Keratinocyte (primary cell): ENCODE data around the gene PLAC1. TPM values are rescaled to one million over a fixed set of nuclear protein-coding genes. Genes with fewer than 3 reads are reported as not detected.

Experiments
- DNase-seq: peaks from one replicate; pipeline ENCODE4 v3.0.0-alpha.2; 2011; ENCODE audit warnings: low read depth, missing footprints, low spot score
- FAIRE-seq: peaks from 2 replicates; lab custom pipeline; 2011; peaks lifted over from hg19 to GRCh38; lab: Jason Lieb, UNC
- H2AFZ ChIP-seq: 2 replicates; pipeline ENCODE4 v1.6.0; 2012; ENCODE audit warnings: low read length, control low read depth, inconsistent platforms; ENCODE audit not compliant: control insufficient read depth
- H3K27ac ChIP-seq: 2 replicates; pipeline ENCODE4 v1.5.1; 2011; ENCODE audit warnings: low read length; ENCODE audit not compliant: control insufficient read depth, insufficient read depth
- H3K27me3 ChIP-seq: 3 replicates; pipeline ENCODE4 v1.6.0; 2011; ENCODE audit warnings: low read length; ENCODE audit not compliant: control insufficient read depth, insufficient read depth; ENCODE audit errors: extremely low read depth
- H3K36me3 ChIP-seq, 2 experiments: 2 replicates in 1 of 2; 3 replicates in 1 of 2; pipeline ENCODE4 v1.5.1; 2011; ENCODE audit warnings: low read length in 2 of 2, mild to moderate bottlenecking in 1 of 2; ENCODE audit not compliant: control insufficient read depth in 2 of 2, insufficient read depth in 2 of 2; ENCODE audit errors: extremely low read depth in 1 of 2
- H3K4me1 ChIP-seq: 3 replicates; pipeline ENCODE4 v1.5.1; 2011; ENCODE audit warnings: low read length; ENCODE audit not compliant: control insufficient read depth, insufficient read depth; ENCODE audit errors: extremely low read depth
- H3K4me2 ChIP-seq: 3 replicates; pipeline ENCODE4 v1.6.0; 2011; ENCODE audit warnings: low read depth, low read length; ENCODE audit not compliant: control insufficient read depth, insufficient read depth; ENCODE audit errors: extremely low read depth
- H3K4me3 ChIP-seq, 3 experiments: fragments of 200-600 bp in 1 of 3; sonication (generic) in 1 of 3; 2 replicates in 2 of 3; 3 replicates in 1 of 3; pipeline ENCODE4 v1.5.1; 2011 to 2016; ENCODE audit warnings: low read length in 3 of 3, mild to moderate bottlenecking in 3 of 3, control low read depth in 2 of 3, inconsistent platforms in 1 of 3, low read depth in 1 of 3, mixed read lengths in 1 of 3, mixed run types in 1 of 3, moderate library complexity in 1 of 3; ENCODE audit not compliant: control insufficient read depth in 2 of 3, insufficient read depth in 2 of 3; ENCODE audit errors: extremely low read depth in 1 of 3
- H3K79me2 ChIP-seq: 2 replicates; pipeline ENCODE4 v1.6.0; 2012; ENCODE audit warnings: low read length; ENCODE audit not compliant: control insufficient read depth, insufficient read depth
- H3K9ac ChIP-seq: 3 replicates; pipeline ENCODE4 v1.6.0; 2011; ENCODE audit warnings: low read length; ENCODE audit not compliant: control insufficient read depth, insufficient read depth; ENCODE audit errors: extremely low read depth
- H3K9me1 ChIP-seq: 3 replicates; pipeline ENCODE4 v1.6.0; 2011; ENCODE audit warnings: low read length; ENCODE audit not compliant: control insufficient read depth, insufficient read depth; ENCODE audit errors: extremely low read depth
- H3K9me3 ChIP-seq: 2 replicates; pipeline ENCODE4 v1.5.1; 2012; ENCODE audit warnings: low read depth, low read length; ENCODE audit not compliant: control insufficient read depth
- H4K20me1 ChIP-seq: 3 replicates; pipeline ENCODE4 v1.6.0; 2011; ENCODE audit warnings: low read length; ENCODE audit not compliant: control insufficient read depth, insufficient read depth; ENCODE audit errors: extremely low read depth
- EZH2 ChIP-seq: IDR thresholded peaks from one replicate; pipeline ENCODE4 v1.6.1; 2012; ENCODE audit warnings: inconsistent platforms, mild to moderate bottlenecking, low read length, moderate library complexity
- dilution Hi-C: fragments of 300-500 bp; cut with MboI; formaldehyde crosslinking; loops from one replicate; pipeline ENCODE4 v1.7.0; 2020; ENCODE audit warnings: low sequenced_read_pairs; ENCODE audit not compliant: extremely low pct_ligation_motif_present
- polyA plus RNA-seq, 5 experiments: library from polyadenylated mRNA; depleted of rRNA in 3 of 5; stranded (reverse) in 3 of 5; stranded (forward) in 1 of 5; unstranded in 1 of 5; fragments of >200 nt; gene quantifications; 1 replicate in 1 of 5; 2 replicates in 3 of 5; 3 replicates in 1 of 5; pipeline versions ENCODE4 v1.2.1 to v1.2.3, GENCODE V29; 2011 to 2012; ENCODE audit warnings: missing spikeins in 2 of 5, low read depth in 1 of 5, low replicate concordance in 1 of 5
- TF ChIP-seq, protein P1 (sequence below), 3 experiments: IDR thresholded peaks in 1 of 3; conservative IDR thresholded peaks in 1 of 3; optimal IDR thresholded peaks in 1 of 3; 2 replicates in 2 of 3; 3 replicates in 1 of 3; pipeline versions ENCODE3 to v1.5.1; 2011; ENCODE audit warnings: low read length in 3 of 3, mild to moderate bottlenecking in 3 of 3, moderate library complexity in 2 of 3, control low read depth in 1 of 3, inconsistent platforms in 1 of 3; ENCODE audit not compliant: insufficient read depth in 2 of 3; ENCODE audit errors: extremely low read depth in 1 of 3

The PLAC1 gene
- polyA plus RNA-seq, 1 donor (not counting 4 experiments of a cell fraction or from before 2014, with no cell fraction given) = 8.5 TPM

DNA sequence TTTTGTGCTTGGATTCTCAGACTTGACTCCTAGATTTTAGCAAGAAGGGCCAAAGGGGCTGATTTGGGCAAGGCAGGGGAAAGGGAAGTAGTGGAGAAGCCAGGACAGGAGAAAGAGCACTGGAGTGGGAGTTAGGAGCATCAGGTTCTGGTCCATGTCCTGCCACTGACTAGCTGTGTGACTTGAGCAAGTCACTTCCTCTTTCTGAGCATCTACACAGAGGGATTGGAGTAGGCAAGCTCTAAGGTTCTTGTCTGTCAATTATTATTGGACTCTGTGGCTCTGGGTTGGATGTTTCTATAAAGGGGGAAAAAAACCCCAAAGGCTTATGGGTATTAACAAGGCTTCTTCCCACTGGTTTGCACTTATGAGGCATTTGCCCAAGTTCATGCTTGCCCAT is 24.4 kb downstream of the PLAC1 start:
- Histone ChIP-seq H3K9ac (no peak overlapping the region), H3K79me2 (no peaks in the 10 kb centered on the region), H4K20me1 (no peaks in the 10 kb centered on the region), H3K9me1 (no peaks in the 10 kb centered on the region), H3K36me3 (no peaks in the 10 kb centered on the region), H3K4me3 (no peak overlapping the region), H3K27me3 (no peaks in the 10 kb centered on the region), H3K9me3 (no peaks in the 10 kb centered on the region), H3K27ac (no peak overlapping the region), H3K4me2 (no peak overlapping the region), H3K4me1 (no peaks in the 10 kb centered on the region), H2AFZ (no peak overlapping the region)
- FAIRE-seq (no peak), DNase-seq (no peak)
- TF ChIP-seq EZH2 = no peak
- TF ChIP-seq, protein P1, sequence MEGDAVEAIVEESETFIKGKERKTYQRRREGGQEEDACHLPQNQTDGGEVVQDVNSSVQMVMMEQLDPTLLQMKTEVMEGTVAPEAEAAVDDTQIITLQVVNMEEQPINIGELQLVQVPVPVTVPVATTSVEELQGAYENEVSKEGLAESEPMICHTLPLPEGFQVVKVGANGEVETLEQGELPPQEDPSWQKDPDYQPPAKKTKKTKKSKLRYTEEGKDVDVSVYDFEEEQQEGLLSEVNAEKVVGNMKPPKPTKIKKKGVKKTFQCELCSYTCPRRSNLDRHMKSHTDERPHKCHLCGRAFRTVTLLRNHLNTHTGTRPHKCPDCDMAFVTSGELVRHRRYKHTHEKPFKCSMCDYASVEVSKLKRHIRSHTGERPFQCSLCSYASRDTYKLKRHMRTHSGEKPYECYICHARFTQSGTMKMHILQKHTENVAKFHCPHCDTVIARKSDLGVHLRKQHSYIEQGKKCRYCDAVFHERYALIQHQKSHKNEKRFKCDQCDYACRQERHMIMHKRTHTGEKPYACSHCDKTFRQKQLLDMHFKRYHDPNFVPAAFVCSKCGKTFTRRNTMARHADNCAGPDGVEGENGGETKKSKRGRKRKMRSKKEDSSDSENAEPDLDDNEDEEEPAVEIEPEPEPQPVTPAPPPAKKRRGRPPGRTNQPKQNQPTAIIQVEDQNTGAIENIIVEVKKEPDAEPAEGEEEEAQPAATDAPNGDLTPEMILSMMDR (optimal IDR thresholded peaks at IDR 0.05 in 1 of 3, IDR thresholded peaks at IDR 0.05 in 1 of 3, conservative IDR thresholded peaks at IDR 0.05 in 1 of 3; ENCODE audit: extremely low read depth in 1 of 3, insufficient read depth in 2 of 3, low read length in 3 of 3) = no peak
- dilution Hi-C loops = no loop called here

DNA sequence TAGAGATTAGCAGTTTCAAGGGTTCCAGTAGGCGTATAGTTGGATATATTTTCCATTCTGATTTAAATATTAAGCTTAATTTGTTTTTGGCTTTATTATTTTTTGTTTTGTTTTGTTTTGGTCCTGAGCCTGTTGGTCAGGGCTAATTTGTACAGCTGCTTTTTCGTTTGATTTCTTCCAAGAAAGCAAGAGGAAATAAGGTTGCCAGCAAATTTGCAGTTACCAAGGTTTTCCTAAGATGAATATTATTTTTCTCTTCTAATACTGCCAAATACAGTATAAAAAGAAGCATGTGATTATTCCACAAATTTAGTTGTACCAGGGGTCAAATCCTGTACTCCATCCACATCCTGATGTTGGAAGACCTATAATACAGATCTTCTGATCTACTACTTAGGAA is 24.9 kb downstream of the PLAC1 start:
- Histone ChIP-seq H2AFZ (no peak overlapping the region), H3K4me3 (no peak overlapping the region), H3K4me1 (no peaks in the 10 kb centered on the region), H4K20me1 (no peaks in the 10 kb centered on the region), H3K4me2 (no peak overlapping the region), H3K27ac (no peak overlapping the region), H3K27me3 (no peaks in the 10 kb centered on the region), H3K9ac (no peak overlapping the region), H3K9me3 (no peaks in the 10 kb centered on the region), H3K9me1 (no peaks in the 10 kb centered on the region), H3K79me2 (no peaks in the 10 kb centered on the region), H3K36me3 (no peaks in the 10 kb centered on the region)
- dilution Hi-C loops = no loop called here
- DNase-seq = no peak
- TF ChIP-seq, protein P1 (optimal IDR thresholded peaks at IDR 0.05 in 1 of 3, IDR thresholded peaks at IDR 0.05 in 1 of 3, conservative IDR thresholded peaks at IDR 0.05 in 1 of 3; ENCODE audit: extremely low read depth in 1 of 3, insufficient read depth in 2 of 3, low read length in 3 of 3) = no peak
- TF ChIP-seq EZH2 = no peak
- no peak for FAIRE-seq
